GM10266 (cell line): Measurements from ENCODE around the gene XDH.

Source experiments
- DNase-seq: peaks from one replicate; pipeline ENCODE4 v3.0.0; 2012; ENCODE audit errors: extremely low spot score
- CTCF ChIP-seq: IDR thresholded peaks from 2 replicates; pipeline ENCODE4 v1.5.1; 2012; ENCODE audit warnings: mild to moderate bottlenecking, low read depth; ENCODE audit not compliant: control insufficient read depth, insufficient read depth; ENCODE audit errors: missing control alignments

XDH gene

GRCh38 chr2:31404302-31404701, 10.2 kb downstream of the XDH start:
- no peak for TF ChIP-seq CTCF
- DNase-seq = no peak

- DNase-seq = no peak
- TF ChIP-seq CTCF = no peak
These were observed 12.2 kb downstream of the XDH start for GRCh38 chr2:31402388-31402787.

DNA sequence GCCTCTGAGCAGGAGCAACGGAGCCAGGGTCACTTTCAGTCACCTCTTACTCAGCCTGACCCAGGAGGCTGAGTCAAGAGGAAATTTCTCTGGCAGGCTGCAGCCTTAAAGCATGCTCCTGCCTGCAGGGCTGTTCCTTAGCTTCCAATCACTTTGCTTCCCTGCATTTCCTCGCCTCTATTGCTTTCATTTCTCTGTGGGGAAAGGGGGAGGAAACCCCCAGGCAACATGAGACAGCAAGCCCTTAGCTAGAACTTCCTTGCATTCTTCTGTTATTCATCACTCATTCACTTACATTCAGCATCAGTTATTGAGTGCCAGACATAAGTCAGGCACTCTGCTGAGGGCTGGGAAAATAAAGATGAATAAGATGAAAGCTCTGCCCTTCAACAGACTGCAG, 13.0 kb downstream of the XDH start:
- no peak for TF ChIP-seq CTCF
- no peak for DNase-seq

DNA sequence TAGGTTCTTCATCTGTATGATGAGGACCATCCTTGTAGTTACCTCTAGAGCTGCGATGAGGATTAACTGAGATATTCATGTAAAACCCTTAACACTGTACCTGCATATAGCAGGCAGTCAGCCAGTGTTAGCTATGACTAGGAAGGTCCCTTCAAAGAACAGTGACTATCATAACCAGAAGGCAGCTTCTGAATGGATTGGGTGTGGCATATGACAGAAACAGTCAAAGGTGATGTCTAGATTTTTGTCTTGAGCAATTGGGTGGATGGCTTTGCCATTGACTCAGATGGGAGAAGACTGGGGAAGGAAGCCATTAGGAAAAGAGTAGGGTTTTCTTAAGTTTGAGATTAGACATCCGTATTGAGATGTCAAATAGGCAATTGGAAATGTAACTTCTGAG, 15.7 kb downstream of the XDH start:
- no peak for DNase-seq
- no peak for TF ChIP-seq CTCF

DNA sequence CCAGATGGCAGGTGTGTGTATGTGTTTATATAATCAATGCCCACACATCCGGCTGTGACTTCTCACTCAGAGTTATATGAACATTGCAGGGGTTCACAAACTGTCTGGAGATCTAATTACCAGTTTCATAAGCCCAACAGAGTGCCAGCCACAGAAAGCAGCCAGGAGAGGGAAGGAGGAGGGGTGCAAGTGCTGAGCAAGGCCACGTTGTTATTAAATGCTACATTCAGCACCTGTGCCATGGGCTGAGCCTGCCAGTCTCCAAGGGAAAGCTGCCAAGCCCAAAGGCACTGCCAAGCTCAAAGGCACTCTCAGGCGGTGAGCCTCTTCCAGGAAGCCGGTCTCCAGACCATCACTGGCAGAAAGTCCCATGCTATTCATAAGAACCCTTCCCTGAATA, 17.4 kb downstream of the XDH start:
- no peak for DNase-seq
- no peak for TF ChIP-seq CTCF

DNA sequence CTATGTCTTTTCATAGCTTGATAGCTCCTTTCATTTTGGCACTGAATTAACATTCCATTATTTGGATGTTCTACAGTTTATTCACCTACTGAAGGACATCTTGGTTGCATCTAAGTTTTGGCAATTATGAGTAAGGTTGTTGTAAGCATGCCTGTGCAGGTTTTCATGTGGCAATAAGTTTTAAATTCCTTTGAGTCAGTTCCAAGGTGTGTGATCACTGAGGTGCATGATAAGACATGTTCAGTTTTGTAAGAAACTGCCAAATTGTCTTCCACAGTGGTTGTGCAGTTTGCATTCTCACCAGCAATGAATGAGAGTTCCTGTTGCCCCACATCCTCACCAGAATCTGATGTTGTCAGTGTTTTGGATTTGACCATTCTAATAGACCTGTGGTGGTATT, 24.2 kb downstream of the XDH start:
- no peak for TF ChIP-seq CTCF
- DNase-seq = no peak

DNA sequence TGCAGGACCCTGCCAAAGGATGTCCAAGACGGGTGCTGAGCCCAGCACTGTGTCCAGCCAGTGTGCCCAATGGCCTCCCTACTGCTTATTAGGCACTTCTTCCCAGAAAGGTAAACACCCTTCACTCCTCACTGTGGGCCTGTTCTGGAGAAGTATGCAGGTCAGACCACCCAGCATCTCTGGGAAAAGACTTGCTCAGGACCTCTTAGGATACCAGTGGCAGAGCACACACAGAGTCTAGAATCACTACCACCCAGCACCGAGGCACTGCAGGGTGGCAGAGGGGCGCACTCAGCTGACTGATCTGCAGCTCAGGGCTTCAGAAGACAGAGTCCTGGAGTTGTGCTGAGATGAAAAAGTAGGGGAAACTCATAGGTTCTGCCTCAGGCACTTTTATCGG, 25.8 kb downstream of the XDH start:
- DNase-seq = no peak
- TF ChIP-seq CTCF = no peak
